PC-9 (cell line): ENCODE measurements around the gene MKI67. TPM values are rescaled to one million over a fixed set of nuclear protein-coding genes. Genes with fewer than 3 reads are reported as not detected.

Experiments used
- BruUV-seq: library from RNA; stranded (reverse); fragments of 400-500 nt; replicated peaks from 2 replicates; lab custom pipeline; 2021; lab: Mats Ljungman, UMichigan
- CTCF ChIA-PET: fragments of 300-600 bp; sonication (Branson Sonifier 250); formaldehyde crosslinking; loops from one replicate; lab custom pipeline; 2022; ENCODE audit warnings: antibody characterized with exemption; lab: Charles Lee
- POLR2A ChIA-PET: fragments of 300-600 bp; sonication (Branson Sonifier 250); formaldehyde crosslinking; loops from one replicate; lab custom pipeline; 2022; ENCODE audit warnings: antibody characterized with exemption; ENCODE audit not compliant: unreplicated experiment; lab: Charles Lee
- DNase-seq, 2 experiments: peaks; one replicate each; pipeline versions ENCODE4 v3.0.0 to v3.0.0-alpha.2; 2015 to 2022; ENCODE audit warnings: mixed read lengths in 1 of 2
- H2AFZ ChIP-seq: fragments of 200-600 bp; sonication (generic); 2 replicates; pipeline ENCODE4 v1.8.1; 2017; ENCODE audit warnings: antibody characterized with exemption
- H3F3A ChIP-seq: fragments of 200-600 bp; sonication (generic); 2 replicates; pipeline ENCODE4 v1.8.1; 2017; ENCODE audit warnings: antibody characterized with exemption, mild to moderate bottlenecking, low read depth; ENCODE audit not compliant: insufficient read depth
- H3K27ac ChIP-seq: fragments of 200-600 bp; sonication (generic); 2 replicates; pipeline ENCODE4 v1.6.1; 2016; ENCODE audit warnings: mixed run types
- H3K27me3 ChIP-seq: fragments of 200-600 bp; sonication (generic); 2 replicates; pipeline ENCODE4 v1.6.1; 2016; ENCODE audit warnings: low read depth, mixed run types; ENCODE audit not compliant: insufficient read depth
- H3K36me3 ChIP-seq: fragments of 200-600 bp; sonication (generic); 2 replicates; pipeline ENCODE4 v1.6.1; 2016; ENCODE audit warnings: low read depth, mixed run types
- H3K4me1 ChIP-seq: fragments of 200-600 bp; sonication (generic); replicated peaks from 2 replicates; pipeline ENCODE4 v1.6.1; 2016; ENCODE audit warnings: mixed run types; ENCODE audit not compliant: insufficient read depth
- H3K4me2 ChIP-seq: fragments of 200-600 bp; sonication (generic); 2 replicates; pipeline ENCODE4 v1.6.1; 2017; ENCODE audit warnings: mixed run types
- H3K4me3 ChIP-seq: fragments of 200-600 bp; sonication (generic); 2 replicates; pipeline ENCODE4 v1.6.1; 2016; ENCODE audit warnings: mixed run types
- H3K79me2 ChIP-seq: fragments of 200-600 bp; sonication (generic); 2 replicates; pipeline ENCODE4 v1.6.1; 2017; ENCODE audit warnings: low read depth, mixed run types
- H3K9me2 ChIP-seq: fragments of 200-600 bp; sonication (generic); 2 replicates; pipeline ENCODE4 v1.8.1; 2017; ENCODE audit warnings: mild to moderate bottlenecking; ENCODE audit not compliant: insufficient read depth
- H3K9me3 ChIP-seq: fragments of 200-600 bp; sonication (generic); 2 replicates; pipeline ENCODE4 v1.8.1; 2016; ENCODE audit warnings: low read depth; ENCODE audit not compliant: insufficient read depth
- H4K20me1 ChIP-seq: fragments of 200-600 bp; sonication (generic); 2 replicates; pipeline ENCODE4 v1.8.1; 2017; ENCODE audit not compliant: insufficient read depth
- EZH2 ChIP-seq: fragments of 200-600 bp; sonication (generic); IDR thresholded peaks from 2 replicates; pipeline ENCODE4 v1.8.0; 2017; ENCODE audit warnings: antibody characterized with exemption, low read depth
- intact Hi-C: fragments of 100-400 bp; cut with micrococcal nuclease; formaldehyde crosslinking; loops from one replicate; pipeline ENCODE4 v1.10.0; 2022; ENCODE audit not compliant: unreplicated experiment
- total RNA-seq: library from RNA; stranded (reverse); gene quantifications from 2 replicates; pipeline ENCODE4 v1.2.3, GENCODE V29; 2021
- TF ChIP-seq, protein P1 (sequence below): fragments of 200-600 bp; sonication (generic); conservative IDR thresholded peaks from 2 replicates; pipeline ENCODE4 v1.6.1; 2017; ENCODE audit warnings: mixed run types, antibody characterized with exemption, mild to moderate bottlenecking, moderate library complexity

MKI67 gene
- total RNA-seq, 1 experiment from 2014 or later, result 114 TPM

DNA sequence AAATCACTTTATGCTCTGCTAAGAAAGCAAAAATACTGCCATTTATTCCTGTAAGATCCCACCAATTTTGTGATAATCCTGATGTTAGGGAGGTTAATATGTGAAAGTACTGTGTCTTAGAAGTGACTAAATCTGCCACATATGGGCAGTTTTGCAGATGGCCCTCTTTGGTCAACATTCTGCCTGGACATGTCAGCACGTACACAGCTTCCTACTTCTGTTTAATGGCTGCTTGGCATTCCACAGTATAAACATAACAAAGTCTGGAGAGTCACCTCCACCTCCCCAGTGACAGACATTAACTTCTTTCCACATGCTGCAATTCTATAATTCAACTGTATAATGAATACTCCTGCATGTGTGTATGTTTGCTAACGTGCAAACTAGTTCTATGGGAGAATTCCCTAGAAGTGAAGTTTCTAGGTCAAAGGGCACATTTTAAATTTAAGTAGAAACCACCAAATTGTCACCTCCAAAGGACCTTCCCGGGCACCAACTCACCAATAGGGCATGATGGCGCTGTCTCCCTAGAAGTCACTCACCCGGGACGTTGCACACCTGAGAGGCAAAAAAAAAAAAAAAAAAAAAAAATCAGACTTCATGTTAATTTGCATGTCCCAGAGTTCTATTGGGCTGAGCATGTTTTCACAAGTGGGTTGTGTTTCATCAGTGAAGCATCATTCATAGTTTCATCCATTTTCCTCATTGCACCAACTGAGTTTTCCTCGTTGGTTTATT is 38.9 kb downstream of the MKI67 start:
- TF ChIP-seq EZH2, result no peak
- TF ChIP-seq, protein P1, sequence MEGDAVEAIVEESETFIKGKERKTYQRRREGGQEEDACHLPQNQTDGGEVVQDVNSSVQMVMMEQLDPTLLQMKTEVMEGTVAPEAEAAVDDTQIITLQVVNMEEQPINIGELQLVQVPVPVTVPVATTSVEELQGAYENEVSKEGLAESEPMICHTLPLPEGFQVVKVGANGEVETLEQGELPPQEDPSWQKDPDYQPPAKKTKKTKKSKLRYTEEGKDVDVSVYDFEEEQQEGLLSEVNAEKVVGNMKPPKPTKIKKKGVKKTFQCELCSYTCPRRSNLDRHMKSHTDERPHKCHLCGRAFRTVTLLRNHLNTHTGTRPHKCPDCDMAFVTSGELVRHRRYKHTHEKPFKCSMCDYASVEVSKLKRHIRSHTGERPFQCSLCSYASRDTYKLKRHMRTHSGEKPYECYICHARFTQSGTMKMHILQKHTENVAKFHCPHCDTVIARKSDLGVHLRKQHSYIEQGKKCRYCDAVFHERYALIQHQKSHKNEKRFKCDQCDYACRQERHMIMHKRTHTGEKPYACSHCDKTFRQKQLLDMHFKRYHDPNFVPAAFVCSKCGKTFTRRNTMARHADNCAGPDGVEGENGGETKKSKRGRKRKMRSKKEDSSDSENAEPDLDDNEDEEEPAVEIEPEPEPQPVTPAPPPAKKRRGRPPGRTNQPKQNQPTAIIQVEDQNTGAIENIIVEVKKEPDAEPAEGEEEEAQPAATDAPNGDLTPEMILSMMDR, result no peak
- Histone ChIP-seq H3K36me3 (no peaks in the 10 kb centered on the region), H4K20me1 (no peaks in the 10 kb centered on the region), H3K27me3 (no peaks in the 10 kb centered on the region), H3K79me2 (no peaks in the 10 kb centered on the region), H3K4me2 (no peak overlapping the region), H3K4me1 (no peaks in the 10 kb centered on the region), H3K9me2 (no peaks in the 10 kb centered on the region), H3K27ac (no peak overlapping the region), H3F3A (no peaks in the 10 kb centered on the region), H3K9me3 (no peaks in the 10 kb centered on the region), H3K4me3 (no peak overlapping the region), H2AFZ (no peak overlapping the region)
- intact Hi-C loops, result no loop called here
- no peak for DNase-seq
- no TSS peak for BruUV-seq
- ChIA-PET CTCF (no interaction called here), POLR2A (no interaction called here)

DNA sequence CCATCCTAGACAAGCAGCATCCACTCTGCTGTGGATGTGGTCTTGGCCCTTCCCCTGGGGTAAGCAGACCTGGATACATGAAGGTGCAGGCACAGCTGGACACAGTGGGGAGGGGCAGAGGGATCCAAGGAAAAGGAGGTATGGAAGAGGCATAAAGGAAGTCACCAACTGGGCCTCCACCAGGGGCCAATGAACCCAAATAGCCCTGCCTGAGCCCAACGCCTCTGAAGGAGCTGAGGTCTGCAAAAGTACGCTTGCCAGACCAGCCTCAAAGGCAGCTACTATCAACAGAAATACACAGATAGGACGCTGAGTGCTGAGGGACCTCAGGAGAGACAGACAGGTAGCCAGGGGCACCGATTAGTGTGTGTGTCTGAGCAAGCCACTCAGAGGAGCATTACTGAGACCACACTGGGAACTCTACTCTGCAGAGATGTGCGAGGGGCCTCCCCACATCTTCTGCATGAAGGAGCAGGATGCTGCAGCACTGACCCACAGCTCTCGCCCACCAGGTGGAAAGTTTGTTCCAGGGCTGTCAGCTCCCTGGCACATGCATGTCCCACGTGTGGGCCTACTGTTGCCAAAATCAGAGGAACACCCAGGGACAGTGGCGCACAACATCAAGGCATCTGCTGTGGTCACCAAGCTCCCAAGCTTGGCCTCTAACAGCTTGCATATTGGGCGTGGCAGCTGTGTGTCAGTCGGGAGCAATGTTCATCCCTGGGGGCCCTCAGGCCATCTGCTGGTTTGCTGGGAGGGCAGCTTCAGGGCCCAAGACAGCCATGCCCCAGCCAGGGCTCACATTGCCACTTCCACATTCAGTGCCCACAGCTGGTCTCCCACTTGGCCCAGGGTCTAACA is 40.0 kb downstream of the MKI67 start:
- DNase-seq, result no peak
- H3K9me2 ChIP-seq, result no peaks in the 10 kb centered on the region
- ChIA-PET POLR2A (no interaction called here), CTCF (no interaction called here)
- TF ChIP-seq EZH2, result no peak
- TF ChIP-seq, protein P1, result no peak
- no peaks in the 10 kb centered on the region for H3K4me1 ChIP-seq
- H3K79me2 ChIP-seq, result no peaks in the 10 kb centered on the region
- no TSS peak for BruUV-seq
- H3K27ac ChIP-seq, result no peak overlapping the region
- H4K20me1 ChIP-seq, result no peaks in the 10 kb centered on the region
- H3K4me3 ChIP-seq, result no peak overlapping the region
- H3K9me3 ChIP-seq, result no peaks in the 10 kb centered on the region
- no peaks in the 10 kb centered on the region for H3F3A ChIP-seq
- no peak overlapping the region for H2AFZ ChIP-seq
- intact Hi-C loops, result no loop called here
- no peaks in the 10 kb centered on the region for H3K36me3 ChIP-seq
- no peaks in the 10 kb centered on the region for H3K27me3 ChIP-seq
- no peak overlapping the region for H3K4me2 ChIP-seq

DNA sequence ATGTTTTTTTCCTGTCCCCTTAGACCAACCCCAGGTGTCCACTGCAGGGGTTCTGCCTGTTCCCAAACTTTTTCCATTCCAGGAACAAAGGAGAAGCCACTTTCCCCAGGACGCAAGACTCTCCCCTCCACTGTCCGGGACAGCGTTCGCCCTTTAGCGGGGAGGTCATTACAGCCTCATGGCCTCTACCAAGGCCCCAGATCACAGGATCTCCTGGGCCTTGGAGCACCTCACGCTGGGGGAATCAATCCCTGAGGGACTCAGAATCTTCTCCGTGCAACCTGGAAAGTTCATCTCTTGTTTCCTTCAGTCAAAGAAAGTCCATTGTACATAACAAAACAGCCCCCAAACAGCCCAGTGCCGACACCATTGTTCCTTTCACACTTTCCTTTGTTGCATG is 41.2 kb downstream of the MKI67 start:
- POLR2A ChIA-PET, result no interaction called here
- Histone ChIP-seq H3K36me3 (no peaks in the 10 kb centered on the region), H3K27me3 (no peaks in the 10 kb centered on the region), H3K79me2 (no peaks in the 10 kb centered on the region), H3K27ac (no peak overlapping the region), H3K9me2 (no peaks in the 10 kb centered on the region), H2AFZ (no peak overlapping the region), H4K20me1 (no peaks in the 10 kb centered on the region), H3K9me3 (no peaks in the 10 kb centered on the region), H3K4me2 (no peak overlapping the region), H3K4me1 (no peaks in the 10 kb centered on the region), H3K4me3 (no peak overlapping the region), H3F3A (no peaks in the 10 kb centered on the region)
- BruUV-seq, result no TSS peak
- intact Hi-C loops, result no loop called here
- DNase-seq, result no peak
- CTCF ChIA-PET, result no interaction called here
- no peak for TF ChIP-seq EZH2
- TF ChIP-seq, protein P1, result no peak
